ENCODE data around the gene CNIH3.

- no peak for TF ChIP-seq JUND (IDR thresholded peaks at IDR 0.05)
- no peak for TF ChIP-seq CTCF (IDR thresholded peaks at IDR 0.05 in 2 of 3, conservative IDR thresholded peaks at IDR 0.05 in 1 of 3; ENCODE audit: borderline replicate concordance in 1 of 3, insufficient read depth in 1 of 3, low read depth in 2 of 3, low read length in 2 of 3)
- TF ChIP-seq POLR2A (IDR thresholded peaks at IDR 0.05; ENCODE audit: borderline replicate concordance, extremely low read depth, insufficient read depth, insufficient read length), result no peak
- no peak for TF ChIP-seq RAD21 (IDR thresholded peaks at IDR 0.05; ENCODE audit: low read depth)
Measured at GRCh38 chr1:224711876-224712275, 95.8 kb downstream of the CNIH3 start.

Data from HCT116 (cell line).